Measurements from ENCODE around the gene TMEM82.

Gene TMEM82

DNA sequence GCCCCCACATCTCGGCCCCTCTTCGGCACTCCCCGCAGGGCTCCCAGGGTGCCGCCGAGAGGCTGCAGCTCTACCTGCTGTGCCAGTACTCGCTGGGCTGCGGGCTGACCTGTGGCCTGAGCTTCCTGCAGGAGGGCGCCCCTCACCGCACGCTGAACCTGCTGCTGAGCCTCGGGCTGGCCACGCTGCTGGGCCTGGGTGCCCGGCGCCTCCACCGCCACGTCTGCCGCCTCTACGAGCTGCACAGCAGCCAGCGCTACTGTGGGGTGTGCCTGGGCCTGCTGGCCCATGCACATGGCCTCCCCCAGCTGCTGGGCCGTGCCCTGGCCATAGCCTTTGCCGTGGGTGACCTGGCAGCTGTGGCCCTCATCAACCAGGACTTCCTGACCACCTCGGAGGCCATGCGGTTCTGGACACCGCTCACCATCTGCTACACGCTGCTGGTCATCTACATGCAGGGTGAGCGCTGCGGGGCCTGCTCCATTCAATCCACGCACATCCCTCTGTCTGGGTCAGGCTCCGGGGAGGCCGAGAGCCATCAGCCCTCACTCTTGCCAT is 1.9 kb downstream of the TMEM82 start:
- Histone ChIP-seq H3K9me3 (ENCODE audit: insufficient read depth, low read length, severe bottlenecking) (no peaks in the 10 kb centered on the region), H3K27me3 (ENCODE audit: insufficient read depth, low read length, poor library complexity) (no peaks in the 10 kb centered on the region), H3K4me1 (ENCODE audit: insufficient read depth, low read length) (no peaks in the 10 kb centered on the region), H3K4me3 (ENCODE audit: low read depth in 1 of 2, low read length in 2 of 2) (no peak overlapping the region), H3K27ac (ENCODE audit: low read length) (no peak overlapping the region), H3K9ac (ENCODE audit: low read depth, low read length) (no peak overlapping the region), H4K20me1 (ENCODE audit: insufficient read depth, low read length) (no peaks in the 10 kb centered on the region; the same call in 1 of the 2 replicates), H3K36me3 (ENCODE audit: insufficient read depth, low read length) (no peaks in the 10 kb centered on the region), H3K4me2 (ENCODE audit: insufficient read depth, low read length) (no peak overlapping the region), H2AFZ (ENCODE audit: low read depth, low read length) (no peak overlapping the region), H3K79me2 (ENCODE audit: insufficient read depth, low read length) (no peaks in the 10 kb centered on the region)
- TF ChIP-seq, protein P1, sequence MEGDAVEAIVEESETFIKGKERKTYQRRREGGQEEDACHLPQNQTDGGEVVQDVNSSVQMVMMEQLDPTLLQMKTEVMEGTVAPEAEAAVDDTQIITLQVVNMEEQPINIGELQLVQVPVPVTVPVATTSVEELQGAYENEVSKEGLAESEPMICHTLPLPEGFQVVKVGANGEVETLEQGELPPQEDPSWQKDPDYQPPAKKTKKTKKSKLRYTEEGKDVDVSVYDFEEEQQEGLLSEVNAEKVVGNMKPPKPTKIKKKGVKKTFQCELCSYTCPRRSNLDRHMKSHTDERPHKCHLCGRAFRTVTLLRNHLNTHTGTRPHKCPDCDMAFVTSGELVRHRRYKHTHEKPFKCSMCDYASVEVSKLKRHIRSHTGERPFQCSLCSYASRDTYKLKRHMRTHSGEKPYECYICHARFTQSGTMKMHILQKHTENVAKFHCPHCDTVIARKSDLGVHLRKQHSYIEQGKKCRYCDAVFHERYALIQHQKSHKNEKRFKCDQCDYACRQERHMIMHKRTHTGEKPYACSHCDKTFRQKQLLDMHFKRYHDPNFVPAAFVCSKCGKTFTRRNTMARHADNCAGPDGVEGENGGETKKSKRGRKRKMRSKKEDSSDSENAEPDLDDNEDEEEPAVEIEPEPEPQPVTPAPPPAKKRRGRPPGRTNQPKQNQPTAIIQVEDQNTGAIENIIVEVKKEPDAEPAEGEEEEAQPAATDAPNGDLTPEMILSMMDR (IDR thresholded peaks at IDR 0.05; ENCODE audit: borderline replicate concordance, extremely low read depth, low read length, poor library complexity, severe bottlenecking): no peak
- TF ChIP-seq EZH2 (IDR thresholded peaks at IDR 0.05; ENCODE audit: borderline replicate concordance, low read depth, low read length, severe bottlenecking): no peak
- ATAC-seq (ENCODE audit: insufficient read depth, low read depth) (no peak), DNase-seq (no peak)

DNA sequence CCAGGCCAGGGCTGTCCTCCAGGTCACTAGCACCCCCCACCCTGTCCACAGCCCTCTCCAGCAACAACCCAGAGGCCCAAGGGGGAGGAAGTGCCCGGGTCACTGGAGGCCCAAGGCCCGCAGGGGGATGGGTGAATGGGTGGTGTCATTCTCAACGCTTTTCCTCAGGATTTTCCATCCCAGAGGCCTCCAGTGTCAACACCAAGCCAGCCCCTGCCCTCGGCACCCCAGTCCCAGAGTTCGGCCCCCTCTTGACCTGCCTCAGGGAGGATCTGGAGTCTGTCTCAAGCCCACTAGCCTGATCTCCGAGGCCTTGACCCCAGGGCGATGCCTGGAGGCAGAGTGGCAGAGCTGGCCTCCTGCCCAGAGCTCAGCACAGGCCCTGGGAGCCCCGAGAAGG is 5.1 kb downstream of the TMEM82 start:
- Histone ChIP-seq H3K9ac (ENCODE audit: low read depth, low read length) (no peak overlapping the region), H3K9me3 (ENCODE audit: insufficient read depth, low read length, severe bottlenecking) (no peaks in the 10 kb centered on the region), H3K79me2 (ENCODE audit: insufficient read depth, low read length) (no peaks in the 10 kb centered on the region), H4K20me1 (ENCODE audit: insufficient read depth, low read length) (no peaks in the 10 kb centered on the region; the same call in 1 of the 2 replicates), H3K4me2 (ENCODE audit: insufficient read depth, low read length) (no peak overlapping the region), H3K27me3 (ENCODE audit: insufficient read depth, low read length, poor library complexity) (no peaks in the 10 kb centered on the region), H3K4me3 (ENCODE audit: low read depth in 1 of 2, low read length in 2 of 2) (no peak overlapping the region), H3K36me3 (ENCODE audit: insufficient read depth, low read length) (no peaks in the 10 kb centered on the region), H2AFZ (ENCODE audit: low read depth, low read length) (no peak overlapping the region), H3K27ac (ENCODE audit: low read length) (no peak overlapping the region), H3K4me1 (ENCODE audit: insufficient read depth, low read length) (no peaks in the 10 kb centered on the region)
- TF ChIP-seq EZH2 (IDR thresholded peaks at IDR 0.05; ENCODE audit: borderline replicate concordance, low read depth, low read length, severe bottlenecking): no peak
- TF ChIP-seq, protein P1 (IDR thresholded peaks at IDR 0.05; ENCODE audit: borderline replicate concordance, extremely low read depth, low read length, poor library complexity, severe bottlenecking): no peak
- ATAC-seq (ENCODE audit: insufficient read depth, low read depth) (no peak), DNase-seq (no peak)

DNA sequence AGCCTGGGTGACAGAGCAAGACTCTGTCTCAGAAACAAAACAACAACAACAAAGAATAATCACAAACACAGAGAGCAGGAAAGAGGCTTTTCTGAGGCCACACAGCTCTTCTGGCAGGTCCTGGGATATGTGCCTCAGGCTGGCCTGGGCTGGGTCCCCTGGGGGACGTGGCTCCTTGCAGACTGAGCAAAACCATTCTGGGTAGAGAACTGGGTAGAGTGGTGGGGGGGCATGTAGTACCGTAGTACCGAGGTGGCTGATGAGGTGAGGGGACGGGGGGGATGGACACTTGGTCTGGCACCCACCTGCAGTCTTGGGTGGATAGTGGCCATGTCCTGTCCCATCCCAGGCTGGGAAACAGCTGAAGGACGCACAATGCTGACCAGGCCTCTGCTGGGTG is 6.0 kb downstream of the TMEM82 start:
- Histone ChIP-seq H3K9me3 (ENCODE audit: insufficient read depth, low read length, severe bottlenecking) (no peaks in the 10 kb centered on the region), H3K9ac (ENCODE audit: low read depth, low read length) (no peak overlapping the region), H3K36me3 (ENCODE audit: insufficient read depth, low read length) (no peaks in the 10 kb centered on the region), H3K79me2 (ENCODE audit: insufficient read depth, low read length) (no peaks in the 10 kb centered on the region), H3K4me1 (ENCODE audit: insufficient read depth, low read length) (no peaks in the 10 kb centered on the region), H3K27ac (ENCODE audit: low read length) (no peak overlapping the region), H3K27me3 (ENCODE audit: insufficient read depth, low read length, poor library complexity) (no peaks in the 10 kb centered on the region), H4K20me1 (ENCODE audit: insufficient read depth, low read length) (no peaks in the 10 kb centered on the region; the same call in 1 of the 2 replicates), H3K4me2 (ENCODE audit: insufficient read depth, low read length) (no peak overlapping the region), H3K4me3 (ENCODE audit: low read depth in 1 of 2, low read length in 2 of 2) (no peak overlapping the region), H2AFZ (ENCODE audit: low read depth, low read length) (no peak overlapping the region)
- ATAC-seq (ENCODE audit: insufficient read depth, low read depth) (no peak), DNase-seq (no peak)
- no peak for TF ChIP-seq EZH2 (IDR thresholded peaks at IDR 0.05; ENCODE audit: borderline replicate concordance, low read depth, low read length, severe bottlenecking)
- TF ChIP-seq, protein P1 (IDR thresholded peaks at IDR 0.05; ENCODE audit: borderline replicate concordance, extremely low read depth, low read length, poor library complexity, severe bottlenecking): no peak

Data from DND-41 (cell line).